Medulla oblongata (tissue), 1 donor: ENCODE results near the gene GPRIN3.
"Not testable (repeated sequence)": the region's sequence is repeated elsewhere in the genome, so short reads cannot be mapped to it uniquely, and the experiment has no call there.

Source experiments
- DNase-seq: peaks from one replicate; pipeline ENCODE4 v3.0.0-alpha.2; 2015; ENCODE audit errors: extremely low spot score

Gene GPRIN3

DNA sequence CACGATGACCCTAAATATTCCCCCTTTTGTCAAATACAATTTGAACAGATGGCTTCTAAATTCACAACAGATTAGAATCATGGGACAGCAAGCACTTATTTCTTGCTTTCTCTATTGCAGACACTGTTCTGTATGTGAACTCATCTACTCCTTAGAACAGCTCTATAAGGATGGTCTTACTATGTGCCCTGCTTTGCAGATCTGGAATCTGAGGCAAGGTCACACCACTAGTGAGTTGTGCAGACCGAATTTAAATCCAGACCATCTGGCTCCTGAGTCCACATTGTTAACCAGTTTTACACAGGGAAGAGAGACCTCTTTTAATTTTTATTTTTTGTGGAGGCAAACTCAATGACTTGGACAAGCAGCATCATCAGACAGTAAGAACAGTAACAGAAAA is 50.2 kb downstream of the GPRIN3 start:
- no peak for DNase-seq

DNA sequence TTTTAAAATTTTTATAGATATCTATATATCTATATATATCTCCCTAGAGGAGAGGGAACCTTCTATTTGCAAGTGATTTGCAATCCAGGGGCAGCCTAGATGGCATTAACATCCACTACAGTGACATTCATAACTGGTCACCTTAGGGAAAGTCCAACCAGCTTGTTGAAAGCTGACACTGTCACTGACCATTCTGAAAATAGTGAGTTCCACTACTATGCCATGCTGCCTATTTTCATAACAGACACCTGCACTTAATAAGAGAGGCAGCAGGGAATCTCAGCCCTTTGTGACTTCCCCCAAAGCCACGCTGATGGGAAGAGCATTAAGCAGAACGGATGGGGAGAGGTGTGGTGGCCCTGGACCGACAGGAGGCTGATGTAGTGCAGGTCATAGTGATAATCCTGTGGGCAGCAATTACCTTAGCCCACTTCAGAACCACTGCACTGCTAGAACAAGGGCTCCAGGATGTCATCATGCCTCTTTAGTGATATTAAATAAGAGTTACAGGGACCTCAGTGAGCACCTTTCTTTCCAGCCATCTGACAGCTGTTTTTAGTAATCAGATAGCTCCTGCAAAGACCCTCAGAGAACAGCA is 51.3 kb downstream of the GPRIN3 start:
- no peak for DNase-seq

DNA sequence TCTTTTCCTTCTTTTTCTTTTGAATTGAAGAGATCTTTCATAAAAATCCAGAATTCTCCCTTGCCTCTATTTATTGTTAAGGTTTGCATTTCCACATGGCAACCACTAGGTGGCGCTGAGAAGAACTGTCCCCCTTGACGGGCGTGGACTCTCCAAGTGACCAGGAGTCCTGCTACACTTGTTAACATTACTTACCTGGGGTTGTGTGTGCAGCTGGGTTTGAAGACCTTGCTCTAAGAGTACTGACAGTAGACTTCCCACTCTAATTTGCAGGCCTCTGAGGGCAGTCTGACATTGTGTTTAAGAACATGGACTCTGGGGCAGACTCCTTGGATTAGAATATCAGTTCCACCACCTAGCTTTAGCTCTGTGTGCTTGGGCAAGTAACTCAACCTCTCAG is 52.8 kb downstream of the GPRIN3 start:
- peak; percentile 44 for DNase-seq

DNA sequence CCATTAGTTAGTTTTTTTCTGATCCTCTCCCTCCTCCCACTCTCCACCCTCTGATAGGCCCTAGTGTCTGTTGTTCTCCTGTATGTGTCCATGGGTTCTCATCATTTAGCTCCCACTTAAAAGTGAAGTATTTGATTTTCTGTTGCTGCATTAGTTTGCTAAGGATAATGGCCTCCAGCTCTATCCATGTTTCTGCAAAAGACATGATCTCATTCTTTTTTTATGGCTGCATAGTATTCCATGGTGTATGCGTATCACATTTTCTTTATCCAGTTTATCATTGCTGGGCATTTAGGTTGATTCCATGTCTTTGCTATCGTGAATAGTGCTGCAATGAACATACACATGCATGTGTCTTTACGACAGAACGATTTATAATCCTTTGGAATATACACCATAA is 53.3 kb downstream of the GPRIN3 start:
- DNase-seq: not testable (repeated sequence)

DNA sequence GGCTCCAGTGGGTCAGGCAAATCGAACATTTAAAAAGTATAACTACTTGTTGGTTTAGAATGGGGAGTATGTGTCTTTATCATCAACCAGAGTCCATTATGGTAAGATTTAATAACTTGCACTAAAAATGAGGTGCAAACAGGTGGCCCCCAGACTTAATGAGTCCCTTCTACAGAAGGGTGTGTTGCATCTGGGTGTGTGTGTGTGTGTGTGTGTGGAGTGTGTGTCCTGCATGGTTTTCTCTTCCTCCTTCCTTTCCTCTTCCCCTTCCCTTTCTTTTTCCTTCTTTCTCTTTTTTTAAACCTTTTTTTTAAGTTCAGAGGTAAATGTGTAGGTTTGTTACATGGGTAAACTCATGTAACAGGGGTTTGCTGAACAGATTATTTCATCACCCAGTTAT is 53.7 kb downstream of the GPRIN3 start:
- DNase-seq: no peak

DNA sequence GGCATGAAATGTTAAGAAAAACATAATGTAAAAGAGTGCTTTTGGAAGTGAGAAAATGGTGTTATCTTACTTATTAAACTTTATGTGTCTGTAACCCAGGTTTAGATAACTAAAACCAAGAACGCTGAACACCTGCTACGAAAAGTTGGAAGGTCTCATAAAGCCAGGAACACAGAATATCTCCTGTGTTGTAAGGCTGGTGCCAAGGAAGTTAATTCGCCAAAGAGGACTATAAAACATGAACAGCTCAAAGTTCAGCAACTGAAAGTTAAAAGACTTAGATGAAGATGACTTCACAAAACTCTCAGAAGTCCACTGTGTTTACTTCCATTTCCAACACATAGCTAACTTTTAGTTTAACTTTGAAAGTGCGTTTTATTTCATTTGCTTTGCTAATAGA is 54.3 kb downstream of the GPRIN3 start:
- no peak for DNase-seq

DNA sequence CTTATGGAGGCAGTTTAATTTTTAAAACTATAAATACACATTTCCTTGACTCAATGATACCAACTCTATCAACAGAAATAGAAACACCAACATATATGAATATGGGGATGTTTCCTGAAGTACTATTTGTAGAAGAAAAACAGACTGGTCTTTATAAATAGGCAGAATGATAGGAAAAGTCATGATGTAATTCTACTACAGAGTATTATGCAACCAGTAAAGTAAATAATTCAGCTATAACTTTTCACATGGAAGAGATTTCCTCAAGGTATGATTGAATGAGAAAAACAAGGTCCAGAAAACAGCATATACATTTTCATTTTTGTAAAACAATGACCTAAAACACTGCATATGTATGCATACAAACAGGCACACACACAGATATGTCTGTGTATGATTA is 56.2 kb downstream of the GPRIN3 start:
- no peak for DNase-seq

DNA sequence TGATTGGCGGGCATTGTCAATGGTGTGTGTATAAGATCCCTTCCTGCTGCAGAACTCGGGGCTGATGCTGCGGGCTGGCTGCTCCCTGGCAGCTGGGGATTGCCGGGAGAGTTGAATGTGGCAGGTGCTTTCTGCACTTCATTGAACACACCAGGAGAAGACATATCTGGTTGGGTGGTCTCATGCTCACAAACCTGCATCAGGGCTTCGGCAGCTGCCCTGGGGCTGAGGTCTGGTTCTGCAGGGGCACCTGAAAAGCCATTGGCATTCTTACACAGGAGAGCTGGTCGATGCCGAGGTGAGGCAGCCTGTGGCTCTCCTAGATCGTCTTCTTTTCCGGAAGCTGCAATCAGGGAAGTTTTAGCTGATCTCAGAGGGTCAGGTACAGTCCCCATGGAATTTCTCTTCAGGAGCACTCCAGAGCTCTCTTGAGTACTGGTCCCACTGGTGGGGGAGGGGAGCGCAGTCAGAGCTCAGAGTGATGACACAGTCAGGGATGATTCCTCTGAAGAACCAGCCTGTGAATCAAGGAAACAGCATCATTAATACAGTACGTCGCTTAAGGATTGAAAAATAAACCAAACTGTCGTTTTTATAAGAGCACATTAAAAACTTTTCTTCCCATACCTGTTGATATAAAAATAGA is 57.8 kb downstream of the GPRIN3 start:
- no peak for DNase-seq

DNA sequence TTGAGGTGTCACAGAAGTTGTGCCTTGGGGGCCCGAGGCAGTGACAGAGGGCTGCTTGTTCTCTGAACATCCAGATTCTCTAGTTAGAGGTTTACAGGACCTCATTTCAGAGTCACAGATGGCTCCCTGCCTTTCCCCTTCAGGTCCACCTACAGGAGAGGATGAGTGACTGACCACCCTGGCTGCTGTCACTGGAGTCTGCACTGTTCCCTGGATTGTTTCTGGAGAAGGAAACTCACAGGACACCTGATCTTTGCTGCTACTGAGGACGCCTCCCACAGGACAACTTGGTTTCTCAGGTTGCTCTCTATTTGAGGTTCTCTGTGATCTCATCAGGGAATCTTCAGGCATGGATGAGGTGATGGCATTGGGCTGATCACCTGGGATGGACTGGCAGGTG is 58.3 kb downstream of the GPRIN3 start:
- no peak for DNase-seq

DNA sequence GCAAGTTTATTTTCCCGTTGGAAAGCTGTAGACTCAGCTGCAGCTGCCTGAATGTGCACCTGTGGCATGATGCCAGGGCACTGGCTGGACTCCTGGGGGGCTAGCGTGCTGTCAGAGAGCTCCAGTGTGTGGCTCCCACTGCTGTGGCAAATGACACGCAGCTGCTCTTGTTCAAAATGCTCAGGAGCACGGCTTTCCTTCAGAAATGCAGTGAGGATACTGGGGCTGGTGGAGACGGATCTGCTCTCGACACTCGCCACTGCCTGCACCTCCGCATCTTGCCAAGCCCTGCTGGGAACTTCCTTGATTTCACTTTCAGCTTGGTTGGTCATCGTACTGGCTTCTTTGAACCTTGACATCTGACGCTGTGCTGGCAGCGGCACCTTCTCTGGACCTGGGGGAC is 58.7 kb downstream of the GPRIN3 start:
- peak; percentile 13 for DNase-seq

DNA sequence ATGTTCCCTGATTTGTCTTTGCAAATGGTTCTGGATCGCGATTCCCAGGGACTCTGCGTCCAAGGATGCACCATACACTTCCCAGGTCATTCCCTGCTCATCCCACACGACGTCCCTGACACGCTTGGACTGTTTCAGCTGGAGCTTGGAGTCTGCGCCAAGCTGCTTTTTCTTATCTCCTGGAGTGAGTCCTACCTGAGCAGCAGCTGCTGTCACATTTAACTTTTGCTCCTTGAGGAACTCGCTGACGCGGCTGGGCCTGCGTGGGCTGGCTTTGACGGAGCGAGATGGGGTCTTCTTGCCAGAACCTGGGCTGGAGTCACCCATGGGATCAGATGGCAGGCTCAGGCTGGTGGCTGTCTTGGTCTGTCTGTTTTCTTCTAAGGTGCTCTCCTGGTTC is 59.6 kb downstream of the GPRIN3 start:
- DNase-seq: no peak

DNA sequence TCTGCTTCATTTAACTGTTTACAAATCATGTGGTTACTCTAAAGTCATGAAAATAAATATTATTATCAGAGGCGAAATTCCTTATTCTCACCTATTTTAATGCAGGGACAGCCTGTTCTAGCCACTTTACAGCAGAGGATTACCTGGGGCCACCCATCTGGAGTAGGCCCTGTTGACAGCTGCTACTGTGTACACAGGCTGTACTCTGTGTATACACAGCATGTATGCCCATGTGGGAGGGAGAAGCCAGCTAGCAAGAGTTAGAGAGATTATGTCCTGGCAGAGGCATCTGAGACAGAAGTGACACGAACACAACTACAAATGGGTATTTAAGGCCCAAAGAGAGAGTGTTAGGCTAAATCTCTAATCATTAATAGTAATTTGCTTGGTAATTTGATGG is 62.1 kb downstream of the GPRIN3 start:
- no peak for DNase-seq

DNA sequence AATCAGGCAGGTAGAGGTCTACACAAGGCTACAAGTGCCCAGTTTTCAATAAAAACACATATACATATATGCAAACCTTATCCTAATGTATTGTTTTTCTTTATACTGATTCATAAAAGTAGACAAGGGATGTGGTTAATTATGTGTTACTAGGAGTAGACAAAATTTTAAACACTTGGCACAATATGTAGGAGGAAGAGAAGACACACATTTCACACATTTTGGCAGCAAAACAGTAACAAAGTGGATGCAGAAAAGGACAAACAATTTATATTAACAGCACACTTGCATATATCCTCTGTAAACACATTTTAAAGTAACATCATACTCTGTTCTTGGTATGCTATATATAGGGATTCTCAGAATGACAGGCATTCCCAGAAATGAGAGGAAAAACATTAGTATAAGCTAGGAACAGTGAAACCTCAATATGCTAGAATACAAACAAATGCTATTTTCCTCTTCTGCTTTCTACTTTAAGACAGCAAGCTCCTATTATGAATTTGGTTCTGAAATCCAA is 63.8 kb downstream of the GPRIN3 start:
- DNase-seq: no peak

DNA sequence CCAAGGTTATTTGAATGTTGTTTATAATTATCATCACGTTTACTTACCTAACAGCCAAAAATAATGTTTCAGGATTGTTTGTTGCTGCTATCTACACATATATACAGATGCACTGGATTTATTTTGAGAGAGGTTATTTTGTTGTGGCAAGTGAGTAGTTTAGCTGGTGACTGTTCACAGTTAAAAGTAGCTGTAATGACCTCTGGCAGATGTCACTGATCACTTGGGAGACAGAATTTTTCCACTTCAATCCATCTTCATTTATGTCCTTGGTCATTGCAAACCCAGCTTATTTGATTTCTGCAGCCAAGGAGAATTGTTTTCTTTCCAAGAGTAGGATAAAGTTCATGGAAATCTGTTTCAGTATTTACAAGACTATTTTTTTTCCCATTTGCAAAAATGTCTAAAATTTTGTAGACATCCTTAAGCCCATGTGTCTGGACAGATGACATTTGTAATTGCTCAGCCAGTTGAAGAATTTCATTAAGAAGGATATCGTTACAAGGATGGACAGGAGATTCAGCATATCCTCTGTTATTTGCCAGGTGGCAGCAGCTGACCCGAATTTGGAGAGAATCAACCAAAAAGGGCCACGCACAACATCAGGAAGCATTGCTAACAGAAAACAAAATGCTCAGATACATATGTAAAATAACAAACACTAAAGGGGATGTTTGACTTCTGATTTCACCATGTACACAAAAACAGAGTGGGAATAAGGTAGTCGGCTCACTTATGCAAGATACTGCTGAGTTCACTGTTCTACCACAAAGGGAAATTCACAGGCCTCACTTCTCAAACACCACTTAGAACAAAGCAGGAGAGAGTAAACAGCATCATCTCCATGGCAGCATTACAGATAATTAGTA is 64.5 kb downstream of the GPRIN3 start:
- DNase-seq: peak; percentile 17

DNA sequence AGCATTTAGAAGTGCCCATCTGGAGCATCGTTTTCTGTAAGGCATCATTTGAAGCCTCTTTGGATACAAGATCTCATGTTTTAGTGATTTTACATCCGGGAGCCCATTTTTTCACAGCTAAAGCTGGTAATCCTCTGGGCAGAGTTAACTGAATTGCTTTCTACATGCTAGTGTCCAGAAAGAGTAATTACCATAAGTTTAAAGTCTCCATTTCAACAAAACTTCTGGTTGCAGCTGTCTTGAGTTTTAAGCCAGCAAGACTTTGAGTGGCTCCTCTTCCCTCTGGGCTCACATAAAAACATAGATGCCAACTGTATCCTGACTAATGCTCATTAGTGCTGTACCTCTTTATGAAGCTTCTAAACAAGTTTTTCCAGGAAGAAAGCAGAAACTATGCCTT is 65.4 kb downstream of the GPRIN3 start:
- no peak for DNase-seq

DNA sequence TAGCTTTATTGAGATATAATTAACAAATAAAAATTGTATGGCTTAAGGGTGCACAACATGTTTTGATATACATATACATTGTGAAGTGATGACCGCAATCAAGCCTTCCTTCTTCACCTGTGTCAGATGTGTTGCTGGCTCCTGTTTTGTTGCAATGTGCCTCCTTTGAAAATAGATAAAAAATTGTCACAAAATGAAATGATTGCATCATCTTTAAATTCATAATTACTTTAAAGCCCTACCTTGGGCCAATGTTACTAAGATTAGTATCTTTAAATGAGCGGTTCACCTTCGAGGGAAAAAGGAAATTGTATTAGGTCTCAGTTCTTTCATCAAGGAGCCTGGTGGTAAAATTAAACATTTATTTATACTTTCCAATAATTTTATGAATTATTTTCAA is 77.3 kb downstream of the GPRIN3 start:
- no peak for DNase-seq

DNA sequence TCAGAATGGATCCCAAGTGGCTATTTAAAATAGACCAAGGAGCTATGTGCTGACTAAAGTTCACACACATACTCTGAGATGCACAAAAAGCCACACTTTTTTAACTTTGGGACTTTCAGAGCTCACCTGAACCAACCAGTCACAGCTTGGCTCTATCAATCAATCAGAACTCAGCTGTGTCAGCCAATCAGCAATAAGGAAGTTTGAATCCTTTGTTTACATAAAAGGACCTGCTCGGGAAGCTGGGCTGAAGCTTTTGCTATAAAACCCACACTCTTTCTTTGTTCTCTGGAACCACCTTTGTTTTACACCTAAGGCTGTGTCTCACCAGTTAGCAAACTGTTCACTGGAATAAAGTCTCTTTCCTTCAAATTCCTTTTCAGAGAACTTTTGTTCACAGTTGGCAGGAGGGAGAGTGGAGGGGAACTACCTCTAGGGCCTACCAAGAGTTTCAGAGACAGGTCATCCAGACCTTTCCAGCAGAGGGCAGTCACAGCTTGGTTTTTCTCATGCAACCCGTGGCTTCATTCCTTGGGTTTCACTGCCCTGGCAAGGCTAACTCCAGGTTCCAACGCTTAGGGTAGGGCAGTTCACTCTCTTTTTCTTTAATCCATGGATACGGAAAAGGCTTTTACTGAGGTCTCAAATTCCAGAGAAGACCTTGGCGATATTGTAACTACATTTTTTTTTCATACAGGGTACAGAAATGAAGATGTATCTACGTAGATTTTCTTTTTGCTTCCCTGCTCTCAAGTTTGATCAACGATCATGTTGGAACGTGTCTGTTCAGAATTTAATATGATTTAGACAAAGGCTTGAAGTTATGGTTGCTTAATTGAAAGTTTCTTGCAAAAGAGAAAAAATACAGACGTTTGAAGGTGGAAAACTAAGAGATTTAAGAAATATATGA is 80.7 kb downstream of the GPRIN3 start:
- peak; percentile 95 for DNase-seq

DNA sequence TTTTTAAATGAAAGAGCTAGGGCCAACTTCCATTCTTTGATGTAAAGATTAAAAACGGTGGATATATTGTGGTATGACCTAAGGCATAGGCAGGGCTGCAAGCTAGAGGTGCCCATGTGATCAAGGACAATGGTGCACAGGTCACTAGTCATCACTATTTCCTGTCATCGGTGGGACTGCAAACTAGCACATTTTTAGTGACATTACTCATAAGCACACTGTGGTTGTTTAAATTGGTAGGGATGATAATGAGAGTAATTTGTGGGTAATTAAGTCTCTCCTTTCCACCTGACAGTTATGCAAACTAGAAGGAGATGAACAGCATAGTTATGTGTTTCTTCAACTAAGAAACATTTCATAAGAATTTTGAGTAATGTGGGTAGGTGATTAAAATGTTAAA is 85.4 kb downstream of the GPRIN3 start:
- no peak for DNase-seq

DNA sequence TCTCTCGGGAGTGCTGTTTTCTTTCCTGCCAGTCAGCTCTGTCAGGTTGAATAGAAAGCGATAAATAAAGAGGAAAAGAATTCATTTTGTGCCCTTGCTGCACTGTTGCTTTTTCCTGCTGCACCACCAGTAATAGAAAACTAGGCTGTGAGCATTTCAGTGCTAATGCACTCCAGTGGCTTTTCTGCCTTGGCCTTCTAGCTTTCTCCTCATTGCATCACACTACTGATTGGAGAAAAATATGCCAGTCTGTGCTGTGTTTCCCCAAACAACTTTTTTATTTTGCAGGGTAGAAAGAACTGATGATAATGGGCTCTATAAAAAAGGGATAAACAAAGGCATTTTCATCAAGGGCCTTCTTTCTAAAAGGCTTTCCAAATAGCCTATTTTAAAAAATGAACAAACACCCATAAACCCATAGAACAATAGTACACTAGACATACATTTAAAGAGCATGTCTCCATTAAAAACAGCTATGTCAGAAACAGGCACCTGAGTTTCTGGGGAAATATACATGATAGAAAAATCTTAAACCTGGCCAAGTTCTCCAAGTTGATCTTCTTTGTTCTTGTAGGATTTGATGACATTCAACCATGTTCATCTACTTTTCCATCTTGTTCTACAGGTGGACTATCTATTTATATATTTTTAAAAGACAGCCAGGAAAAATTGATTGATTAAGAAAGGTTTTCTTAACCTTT is 86.3 kb downstream of the GPRIN3 start:
- no peak for DNase-seq

DNA sequence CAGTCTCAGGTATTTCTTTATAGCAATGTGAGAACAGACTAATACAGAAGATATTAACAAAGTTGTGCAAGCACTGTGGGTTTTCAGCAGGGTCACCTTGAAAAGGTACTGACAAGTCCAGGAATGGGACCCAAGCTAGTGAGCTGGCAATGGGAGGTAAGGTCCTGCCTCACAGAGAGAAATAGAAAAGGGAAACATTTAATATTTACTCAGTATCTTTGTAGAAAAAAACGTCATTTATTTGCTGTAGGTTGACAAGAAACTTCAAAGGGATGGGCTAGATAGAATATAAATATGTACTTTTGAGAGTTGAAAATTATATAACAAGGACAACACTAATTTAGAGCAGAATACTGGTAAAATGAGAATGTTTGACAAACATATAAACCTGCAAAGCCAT is 89.0 kb downstream of the GPRIN3 start:
- no peak for DNase-seq

DNA sequence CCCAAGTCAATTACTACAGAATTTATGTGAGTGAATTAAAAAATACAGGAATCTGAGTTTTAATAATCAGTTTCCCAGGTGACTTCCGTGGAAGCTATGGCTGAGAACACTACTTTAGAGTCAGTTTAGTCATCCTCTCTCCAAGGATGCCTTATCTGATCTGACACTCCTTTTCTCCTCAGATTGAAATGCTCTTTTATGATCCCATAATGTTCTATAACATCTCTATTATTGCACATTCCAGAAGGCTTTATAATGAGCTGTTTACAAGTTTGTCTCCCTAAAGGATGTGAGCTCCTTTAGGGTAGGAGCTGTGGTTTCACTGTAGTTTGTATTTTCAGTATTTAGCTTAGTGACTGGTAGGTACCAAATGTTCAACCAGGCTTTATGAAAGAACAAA is 90.0 kb downstream of the GPRIN3 start:
- no peak for DNase-seq
